Lower leg skin (tissue), 4 donors: ENCODE results near the gene SDK1. TPM values are rescaled to one million over a fixed set of nuclear protein-coding genes. Genes with fewer than 3 reads are reported as not detected.

ENCODE experiments used
- DNase-seq, 2 donors: peaks; one replicate each; pipeline ENCODE4 v3.0.0-alpha.2; 2019; ENCODE audit warnings: low spot score in 2 of 2
- H3K4me3 ChIP-seq: fragments of 200-600 bp; sonication (generic); 2 replicates; pipeline ENCODE4 v1.5.1; 2017; ENCODE audit warnings: mild to moderate bottlenecking, low read depth; ENCODE audit not compliant: poor library complexity, severe bottlenecking
- CTCF ChIP-seq, 3 donors: fragments of 450-650 bp; IDR thresholded peaks; one replicate each; pipeline ENCODE4 v1.5.1; 2016; ENCODE audit warnings: antibody characterized with exemption in 3 of 3, mild to moderate bottlenecking in 3 of 3, moderate library complexity in 2 of 3
- POLR2A ChIP-seq, 2 donors: fragments of 450-650 bp; IDR thresholded peaks; one replicate each; pipeline ENCODE4 v1.6.1; 2016 to 2017; ENCODE audit warnings: antibody characterized with exemption in 2 of 2, mild to moderate bottlenecking in 1 of 2, moderate library complexity in 1 of 2
- WGBS, 2 donors: methylation state at CpG; one replicate each; pipeline ENCODE4 v1.1.5; 2018; 5-methylcytosine and 5-hydroxymethylcytosine counted together
- intact Hi-C: fragments of 100-400 bp; cut with DNase I; formaldehyde crosslinking; loops from one replicate; pipeline ENCODE4 v1.15.0; 2023; ENCODE audit warnings: low total_unique reads
- total RNA-seq, 4 donors: library from RNA; depleted of rRNA; stranded (reverse); fragments of >200 nt; gene quantifications; one replicate each; pipeline ENCODE4 v1.1.0, GENCODE V29; 2016

SDK1 gene
- total RNA-seq, 4 donors from 2014 or later, result 1.9 to 7.2 (median 5.1) TPM

DNA sequence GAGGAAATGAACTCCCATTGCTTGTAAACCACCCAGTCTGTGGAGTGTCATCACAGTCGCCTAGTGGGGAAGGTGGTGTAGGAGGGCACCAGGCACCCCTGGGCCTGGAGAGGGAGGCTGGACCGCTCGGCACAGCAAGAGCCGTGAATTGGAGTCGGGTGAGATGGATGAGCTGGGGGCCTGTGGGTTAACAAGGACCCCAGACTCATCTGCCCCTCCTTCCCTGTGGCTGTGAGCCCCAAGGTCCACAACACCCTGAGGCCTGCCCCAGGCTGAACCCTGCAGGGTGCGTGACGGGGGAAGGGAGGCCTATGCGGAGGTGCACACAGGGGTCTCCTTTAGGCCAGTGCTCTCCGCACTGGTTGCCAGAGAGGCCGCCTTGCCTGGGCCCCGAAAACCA, 799.6 kb downstream of the SDK1 start:
- no peak for DNase-seq
- intact Hi-C loops, result no loop called here
- no peak overlapping the region for H3K4me3 ChIP-seq
- TF ChIP-seq POLR2A (IDR thresholded peaks at IDR 0.05) (no peak), CTCF (IDR thresholded peaks at IDR 0.05) (no peak)
- WGBS, 2 donors, result 96 to 97% methylated on average over 11 of the region's 11 CpGs

DNA sequence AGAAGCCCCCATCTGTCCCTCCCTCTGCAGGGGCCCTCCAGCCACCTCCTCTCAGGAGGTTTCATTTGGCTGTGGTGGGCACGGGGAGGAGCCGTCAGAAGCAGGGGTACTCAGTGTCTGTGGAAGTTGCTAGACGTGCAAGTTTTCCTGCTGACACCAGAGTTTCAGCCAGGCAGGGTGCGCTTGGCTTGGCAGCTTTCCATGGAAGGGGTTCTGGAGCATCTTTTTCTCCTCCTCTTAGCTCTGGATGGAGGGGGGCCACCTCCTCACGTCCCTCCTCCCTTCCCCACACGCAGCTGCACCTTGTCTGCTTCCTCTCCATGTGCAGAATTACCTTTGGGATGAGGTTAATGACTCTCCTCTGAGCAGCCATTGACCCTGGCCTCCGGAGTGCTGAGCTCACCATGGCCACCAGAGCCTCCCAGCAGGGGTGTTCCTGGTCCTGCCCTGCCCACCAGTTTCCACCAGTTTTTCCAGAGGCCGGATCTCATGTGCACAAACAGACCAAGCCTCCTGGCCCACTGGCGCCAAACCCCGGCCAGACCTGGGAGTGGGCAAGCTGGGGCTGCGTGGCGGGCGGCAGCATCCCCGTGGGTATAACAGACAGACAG, 801.3 kb downstream of the SDK1 start:
- intact Hi-C loops, result no loop called here
- no peak for TF ChIP-seq CTCF (IDR thresholded peaks at IDR 0.05)
- no peak for TF ChIP-seq POLR2A (IDR thresholded peaks at IDR 0.05)
- 59 to 81% methylated on average over 13 to 14 of the region's 14 CpGs for WGBS, 2 donors

DNA sequence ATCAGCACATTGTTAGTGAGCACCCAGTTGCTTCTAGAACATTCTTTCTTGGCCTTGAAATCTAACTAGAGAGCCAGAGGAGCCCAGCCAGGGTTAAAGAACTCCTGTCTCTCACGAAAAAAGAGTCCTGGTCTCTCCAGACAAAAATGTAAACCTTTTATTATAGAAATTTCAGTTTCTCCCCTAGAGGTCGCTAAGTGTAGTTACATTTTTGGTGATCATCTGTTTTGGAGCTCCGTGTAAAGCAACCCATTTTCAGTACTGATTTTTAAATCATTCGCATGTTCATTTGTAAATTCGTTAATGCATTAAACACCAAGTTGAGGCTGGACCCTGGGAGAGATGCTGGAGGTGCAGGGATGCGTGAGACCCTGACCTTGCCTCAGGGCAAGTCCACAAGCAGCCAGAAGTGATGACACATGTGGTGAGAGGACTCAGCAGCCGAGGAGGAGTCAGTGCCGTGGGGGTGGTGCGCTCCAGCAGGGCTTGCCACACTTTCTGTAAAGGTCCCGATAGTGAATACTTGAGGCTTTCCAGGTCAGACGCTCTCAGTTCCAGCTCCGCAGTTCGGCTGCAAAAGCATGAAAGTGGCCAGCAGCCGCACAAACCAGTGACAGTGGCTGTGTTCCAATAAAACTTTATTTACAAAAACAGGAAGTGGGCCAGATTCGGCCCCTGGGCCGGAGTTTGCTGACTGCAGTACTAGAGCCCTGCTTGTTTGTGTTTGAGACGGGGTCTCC, 802.5 kb downstream of the SDK1 start:
- 82 to 89% methylated on average over 17 of the region's 17 CpGs for WGBS, 2 donors
- intact Hi-C loops, result no loop called here
- no peak for DNase-seq
- TF ChIP-seq POLR2A (IDR thresholded peaks at IDR 0.05) (no peak), CTCF (IDR thresholded peaks at IDR 0.05) (no peak)
- no peak overlapping the region for H3K4me3 ChIP-seq

More for the DNA sequence above, 801.3 kb downstream of the SDK1 start:
- no peak for DNase-seq
- H3K4me3 ChIP-seq, result no peak overlapping the region

DNA sequence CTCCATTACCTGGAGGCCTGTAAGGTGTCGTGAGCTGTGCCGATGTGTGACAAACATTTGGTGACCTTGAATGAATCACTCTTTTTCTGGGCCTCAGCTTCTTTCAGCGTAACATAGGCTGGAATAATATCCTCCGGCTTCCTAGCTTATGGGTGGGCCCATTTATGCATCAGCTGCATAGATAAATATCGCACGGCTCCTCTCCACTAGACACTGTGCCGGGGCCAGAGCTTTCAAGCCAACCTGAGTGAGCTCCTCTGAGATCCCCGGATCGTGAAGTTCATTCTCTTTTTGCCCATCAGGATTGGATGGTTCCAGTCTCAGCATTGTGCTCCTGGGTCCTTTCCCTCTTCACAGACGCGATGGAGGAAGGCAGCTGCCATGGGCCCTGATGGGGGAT, 806.8 kb downstream of the SDK1 start:
- H3K4me3 ChIP-seq, result no peak overlapping the region
- WGBS, 2 donors, result 95 to 96% methylated on average over 11 of the region's 11 CpGs
- intact Hi-C loops, result no loop called here
- TF ChIP-seq POLR2A (IDR thresholded peaks at IDR 0.05) (no peak), CTCF (IDR thresholded peaks at IDR 0.05) (no peak)
- no peak for DNase-seq

- no peak overlapping the region for H3K4me3 ChIP-seq
- intact Hi-C loops, result no loop called here
- TF ChIP-seq POLR2A (IDR thresholded peaks at IDR 0.05) (no peak), CTCF (IDR thresholded peaks at IDR 0.05) (no peak)
- 92 to 94% methylated on average over 9 of the region's 9 CpGs for WGBS, 2 donors
- no peak for DNase-seq
These were observed 807.9 kb downstream of the SDK1 start for GRCh38 chr7:4108951-4109350.
